ENCODE data around the gene MTRR.

The MTRR gene

DNA sequence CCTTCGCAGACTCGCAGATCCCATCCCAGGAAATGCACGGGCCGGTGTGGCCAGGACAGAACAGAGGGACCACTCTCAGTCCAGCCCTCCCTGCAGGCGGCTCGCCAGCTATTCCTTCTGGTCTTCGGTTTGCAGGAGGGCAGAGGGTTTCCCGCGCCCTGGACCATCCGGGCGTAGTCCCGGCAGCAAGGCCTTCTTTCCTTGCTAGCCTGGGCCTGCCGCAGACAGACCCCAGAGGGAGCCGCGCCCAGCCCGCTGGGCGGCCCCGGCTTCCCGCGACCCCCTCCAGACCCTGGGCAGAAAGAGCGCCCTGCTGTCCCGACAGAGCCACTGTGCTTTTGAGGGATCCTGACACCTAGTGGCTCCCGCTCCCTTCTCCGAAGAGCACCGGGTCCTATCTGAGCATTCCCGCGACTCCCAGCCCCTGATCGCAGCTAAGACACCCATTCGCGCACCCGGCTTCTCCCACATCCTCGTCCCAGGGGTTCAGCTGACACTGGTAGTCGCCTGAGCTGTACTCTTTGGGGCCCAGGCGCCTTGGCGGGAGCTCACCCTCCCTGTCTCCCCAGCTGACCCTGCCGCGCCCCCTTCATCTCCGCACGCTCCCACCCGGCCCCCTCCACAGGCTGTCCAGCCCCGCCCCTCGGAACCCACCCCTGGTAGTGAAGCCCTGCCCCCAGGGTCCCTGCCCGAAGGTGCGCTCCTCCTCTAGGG is 19.1 kb upstream of the MTRR start:
- Mint-ChIP-seq H3K4me3 (peak overlapping the region; percentile 72 to 73), H3K9me3 (no peaks in the 10 kb centered on the region), H3K27ac (peak overlapping the region in 1 of 2 donors; percentile 32), H3K36me3 (ENCODE audit: insufficient read depth) (no peaks in the 10 kb centered on the region), H3K27me3 (peaks cover 5 to 34% of the 10 kb centered on the region in 2 donors), H3K4me1 (ENCODE audit: low read depth in 2 of 2) (peaks cover 9 to 15% of the 10 kb centered on the region in 2 donors)
- peak; percentile 45 for ATAC-seq (replicated peaks)
- no peak for DNase-seq

- no peak for DNase-seq
- Mint-ChIP-seq H3K27me3 (peaks cover 5 to 26% of the 10 kb centered on the region in 2 donors), H3K9me3 (no peaks in the 10 kb centered on the region), H3K4me3 (peak within 1 kb of the TSS; percentile 80 to 85), H3K4me1 (ENCODE audit: low read depth in 2 of 2) (peaks cover 9 to 15% of the 10 kb centered on the region in 2 donors), H3K27ac (peak within 1 kb of the TSS; percentile 49 to 75), H3K36me3 (ENCODE audit: insufficient read depth) (no peaks in the 10 kb centered on the region)
- ATAC-seq (replicated peaks) = peak; percentile 52
Measured at GRCh38 chr5:7850395-7851239, 18.3 kb upstream of the MTRR start, which contains the start of gene CFAP90. Gene CFAP90 (minus strand): TSS chr5:7851133. CDS start chr5:7851021, 112 bp downstream.

- Mint-ChIP-seq H3K27ac (peak overlapping the region; percentile 49 to 75), H3K27me3 (peaks cover 5 to 25% of the 10 kb centered on the region in 2 donors), H3K36me3 (ENCODE audit: insufficient read depth) (no peaks in the 10 kb centered on the region), H3K4me1 (ENCODE audit: low read depth in 2 of 2) (peaks cover 9 to 15% of the 10 kb centered on the region in 2 donors), H3K4me3 (peak overlapping the region; percentile 80 to 85), H3K9me3 (no peaks in the 10 kb centered on the region)
- ATAC-seq (replicated peaks) = no peak
- no peak for DNase-seq
Measured at GRCh38 chr5:7851240-7851592, 17.7 kb upstream of the MTRR start.

DNA sequence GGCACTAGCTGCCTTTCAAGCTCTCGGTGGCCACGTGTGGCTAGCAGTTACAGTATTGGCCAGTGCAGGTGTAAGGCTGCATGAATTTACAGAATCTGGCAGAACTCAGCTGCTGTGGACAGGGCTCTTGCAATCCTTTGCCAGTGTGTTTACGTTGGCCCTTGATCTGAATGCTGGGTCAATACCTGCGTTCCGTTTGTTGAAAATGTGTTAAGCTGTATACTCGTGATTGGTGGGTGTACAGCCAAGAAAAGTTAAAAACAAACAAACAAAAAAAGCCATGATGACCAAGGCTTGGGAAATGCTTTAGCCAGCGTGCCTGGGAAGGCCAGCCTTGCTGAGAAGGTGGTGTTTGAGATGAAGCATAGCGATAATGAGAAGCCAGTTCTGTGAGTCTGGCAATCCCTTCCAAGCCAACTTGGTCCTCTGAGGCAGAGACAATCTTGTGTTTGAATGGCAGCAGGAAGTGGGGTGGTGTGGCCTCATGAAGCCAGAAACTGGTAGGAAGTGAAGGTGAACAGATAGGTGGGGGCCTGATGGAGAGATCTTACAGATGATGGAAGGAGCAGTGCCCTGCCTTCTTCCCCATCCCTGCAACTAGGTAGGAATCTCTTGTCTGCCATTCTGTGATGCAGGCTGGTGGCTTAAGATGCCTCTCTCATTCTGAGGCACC is 17.2 kb upstream of the MTRR start:
- Mint-ChIP-seq H3K4me1 (ENCODE audit: low read depth in 2 of 2) (peaks cover 9 to 15% of the 10 kb centered on the region in 2 donors), H3K36me3 (ENCODE audit: insufficient read depth) (no peaks in the 10 kb centered on the region), H3K27ac (peak overlapping the region in 1 of 2 donors; percentile 75), H3K27me3 (peaks cover 5 to 25% of the 10 kb centered on the region in 2 donors), H3K4me3 (peak overlapping the region; percentile 80 to 85), H3K9me3 (no peaks in the 10 kb centered on the region)
- DNase-seq (no peak), ATAC-seq (replicated peaks) (no peak)

DNA sequence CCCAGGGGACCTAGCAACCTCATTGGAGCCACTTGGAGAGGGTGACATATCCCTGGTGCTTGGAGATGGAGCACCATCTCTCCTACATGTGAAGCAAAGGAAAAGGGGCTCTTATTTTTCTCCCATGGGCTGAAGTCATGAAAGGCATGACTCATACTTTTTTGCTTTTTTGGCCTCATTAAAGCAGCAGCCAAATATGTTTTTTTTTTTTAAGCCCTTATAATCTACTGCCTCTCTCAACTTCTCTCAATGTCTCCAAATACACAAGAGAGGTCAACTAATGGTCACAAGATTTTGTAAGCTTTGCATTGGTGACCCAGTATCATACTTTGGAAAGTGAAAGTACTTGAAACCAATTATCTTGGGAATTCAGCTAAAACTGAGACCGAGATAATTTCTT is 16.4 kb upstream of the MTRR start:
- Mint-ChIP-seq H3K36me3 (ENCODE audit: insufficient read depth) (peaks cover under 1% of the 10 kb centered on the region), H3K27me3 (peaks cover 5 to 25% of the 10 kb centered on the region in 2 donors)

GRCh38 chr5:7852988-7853387 is 16.0 kb upstream of the MTRR start:
- H3K9me3 Mint-ChIP-seq = no peaks in the 10 kb centered on the region
- H3K27ac Mint-ChIP-seq = no peak overlapping the region
- DNase-seq (no peak), ATAC-seq (replicated peaks) (no peak)
- no peak overlapping the region for H3K4me3 Mint-ChIP-seq
- peaks cover 5 to 25% of the 10 kb centered on the region in 2 donors for H3K27me3 Mint-ChIP-seq
- peaks cover 9 to 15% of the 10 kb centered on the region in 2 donors for H3K4me1 Mint-ChIP-seq (ENCODE audit: low read depth in 2 of 2)
- H3K36me3 Mint-ChIP-seq (ENCODE audit: insufficient read depth) = peaks cover 3% of the 10 kb centered on the region

More for the DNA sequence above, 16.4 kb upstream of the MTRR start:
- H3K4me1 Mint-ChIP-seq (ENCODE audit: low read depth in 2 of 2) = peaks cover 9 to 15% of the 10 kb centered on the region in 2 donors
- ATAC-seq (replicated peaks) (no peak), DNase-seq (no peak)
- H3K4me3 Mint-ChIP-seq = peak overlapping the region in 1 of 2 donors; percentile 85
- no peaks in the 10 kb centered on the region for H3K9me3 Mint-ChIP-seq
- no peak overlapping the region for H3K27ac Mint-ChIP-seq

DNA sequence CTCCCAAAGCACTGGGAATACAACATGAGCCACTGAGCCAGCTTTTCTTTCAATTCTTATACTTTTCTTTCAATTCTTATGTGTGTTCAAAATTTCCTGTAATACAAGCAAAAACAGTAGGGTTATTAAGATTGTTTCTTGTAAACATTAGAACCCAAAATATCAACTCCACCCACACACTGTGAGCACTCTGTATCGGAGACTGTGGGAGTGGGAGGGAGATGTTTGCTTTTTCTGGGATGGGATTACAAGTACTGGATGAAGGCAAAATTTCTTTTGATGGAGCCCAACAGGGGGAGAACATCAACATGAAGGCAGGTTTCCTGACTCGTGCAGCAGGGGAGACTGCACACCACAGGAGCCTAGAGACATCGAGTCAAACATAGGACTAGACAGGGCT is 13.3 kb upstream of the MTRR start:
- peaks cover 0 to 9% of the 10 kb centered on the region in 2 donors for H3K27me3 Mint-ChIP-seq
- no peak overlapping the region for H3K4me3 Mint-ChIP-seq
- peaks cover 6 to 13% of the 10 kb centered on the region in 2 donors for H3K4me1 Mint-ChIP-seq (ENCODE audit: low read depth in 2 of 2)
- no peaks in the 10 kb centered on the region for H3K9me3 Mint-ChIP-seq
- no peak for DNase-seq
- no peak overlapping the region for H3K27ac Mint-ChIP-seq
- H3K36me3 Mint-ChIP-seq (ENCODE audit: insufficient read depth) = peaks cover 24% of the 10 kb centered on the region
- no peak for ATAC-seq (replicated peaks)

DNA sequence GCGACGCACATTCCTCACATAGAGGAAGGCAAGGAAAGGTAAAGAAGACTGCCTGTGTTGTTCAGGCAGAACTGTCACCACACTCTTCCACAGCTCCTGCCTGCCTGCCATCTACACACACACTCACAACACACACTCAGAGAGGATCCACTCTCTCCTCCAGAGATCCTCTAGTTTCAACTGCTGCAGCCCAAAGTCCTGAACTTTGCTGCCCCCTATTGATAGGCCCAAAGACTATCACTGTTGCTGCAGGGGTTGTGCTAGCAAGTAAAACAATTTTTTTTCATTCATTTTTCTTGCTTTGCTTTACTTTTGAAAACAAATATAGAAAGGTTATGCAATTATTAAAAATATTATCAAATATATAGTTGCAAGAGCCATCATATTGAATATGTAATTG is 12.1 kb upstream of the MTRR start:
- H3K4me3 Mint-ChIP-seq = no peak overlapping the region
- no peak for DNase-seq
- peak; percentile 39 for ATAC-seq (replicated peaks)
- H3K27ac Mint-ChIP-seq = no peak overlapping the region
- H3K9me3 Mint-ChIP-seq = no peaks in the 10 kb centered on the region
- H3K4me1 Mint-ChIP-seq (ENCODE audit: low read depth in 2 of 2) = peaks cover under 1 to 6% of the 10 kb centered on the region in 2 donors
- H3K27me3 Mint-ChIP-seq = no peaks in the 10 kb centered on the region
- peaks cover 33% of the 10 kb centered on the region for H3K36me3 Mint-ChIP-seq (ENCODE audit: insufficient read depth)

DNA sequence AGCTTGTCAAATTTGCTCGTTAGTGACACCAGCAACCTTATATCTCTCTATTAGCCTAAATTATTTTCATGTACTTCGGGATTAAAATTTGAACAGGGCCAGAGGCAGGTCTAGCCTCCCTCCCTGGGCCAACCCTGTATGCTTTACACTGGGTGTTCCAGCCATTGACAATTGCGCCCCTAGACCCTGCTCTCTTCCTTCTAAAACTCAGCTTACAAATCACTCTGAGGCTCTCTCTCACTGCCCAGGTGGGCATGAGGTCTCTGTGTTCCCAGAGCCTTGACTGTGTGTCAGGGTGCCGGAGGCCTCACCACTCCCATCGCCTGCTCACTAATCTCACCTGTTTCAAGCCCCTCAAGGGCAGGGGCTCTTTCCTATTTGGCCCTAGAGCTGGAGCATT is 11.6 kb upstream of the MTRR start:
- no peaks in the 10 kb centered on the region for H3K9me3 Mint-ChIP-seq
- H3K27ac Mint-ChIP-seq = no peak overlapping the region
- no peaks in the 10 kb centered on the region for H3K27me3 Mint-ChIP-seq
- peaks cover 0 to 3% of the 10 kb centered on the region in 2 donors for H3K4me1 Mint-ChIP-seq (ENCODE audit: low read depth in 2 of 2)
- no peak overlapping the region for H3K4me3 Mint-ChIP-seq
- DNase-seq (no peak), ATAC-seq (replicated peaks) (no peak)
- H3K36me3 Mint-ChIP-seq (ENCODE audit: insufficient read depth) = peaks cover 35% of the 10 kb centered on the region

GRCh38 chr5:7857926-7858632 is 10.9 kb upstream of the MTRR start:
- Mint-ChIP-seq H3K4me1 (ENCODE audit: low read depth in 2 of 2) (no peaks in the 10 kb centered on the region), H3K27ac (peak overlapping the region in 1 of 2 donors; percentile 30), H3K27me3 (no peaks in the 10 kb centered on the region), H3K36me3 (ENCODE audit: insufficient read depth) (peaks cover 41% of the 10 kb centered on the region), H3K9me3 (no peaks in the 10 kb centered on the region), H3K4me3 (no peak overlapping the region)
- DNase-seq = no peak
- no peak for ATAC-seq (replicated peaks)

DNA sequence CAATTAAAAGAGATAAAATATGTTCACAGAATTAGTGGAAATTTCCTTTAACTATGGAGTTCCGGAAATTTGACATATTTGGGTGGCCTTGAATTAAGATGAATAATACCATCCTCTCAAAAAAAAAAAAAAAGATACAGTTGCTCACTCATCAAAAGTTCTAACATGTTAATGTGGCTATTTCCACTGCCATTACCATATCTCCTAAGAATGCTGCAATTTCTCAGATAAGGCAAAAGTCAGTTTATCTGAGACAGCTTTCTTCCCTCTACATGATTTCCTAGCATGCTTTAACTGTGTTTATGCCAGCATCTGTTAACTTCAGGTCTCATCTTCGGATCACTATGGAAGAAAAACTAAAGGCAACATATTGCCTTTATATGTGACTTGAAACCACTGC is 2.8 kb upstream of the MTRR start:
- H3K36me3 Mint-ChIP-seq (ENCODE audit: insufficient read depth) = peaks cover 36% of the 10 kb centered on the region
- no peak for ATAC-seq (replicated peaks)
- H3K4me1 Mint-ChIP-seq (ENCODE audit: low read depth in 2 of 2) = peaks cover 29 to 44% of the 10 kb centered on the region in 2 donors
- no peak overlapping the region for H3K27ac Mint-ChIP-seq
- H3K4me3 Mint-ChIP-seq = no peak overlapping the region
- no peaks in the 10 kb centered on the region for H3K9me3 Mint-ChIP-seq
- no peaks in the 10 kb centered on the region for H3K27me3 Mint-ChIP-seq
- no peak for DNase-seq

DNA sequence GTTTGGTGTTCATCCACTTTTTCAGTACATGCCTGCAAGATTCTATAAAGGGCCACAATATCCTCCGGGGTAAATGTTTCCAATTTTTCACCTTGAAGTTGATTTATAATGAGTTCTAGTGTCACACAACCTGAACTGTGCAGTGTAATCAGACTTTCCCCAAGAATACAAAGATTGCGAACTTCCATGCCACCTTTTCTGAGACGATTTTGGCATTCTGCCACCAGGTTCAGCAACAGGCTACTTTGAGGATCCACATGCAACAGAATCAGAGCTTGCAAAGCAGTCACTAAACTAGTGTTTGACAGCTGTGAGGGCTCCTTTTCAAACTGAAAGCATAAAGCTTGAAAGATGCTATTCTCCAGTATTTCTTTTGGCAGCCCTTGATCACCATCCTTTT is 1.7 kb upstream of the MTRR start:
- Mint-ChIP-seq H3K4me1 (ENCODE audit: low read depth in 2 of 2) (peaks cover 39 to 53% of the 10 kb centered on the region in 2 donors), H3K27me3 (no peaks in the 10 kb centered on the region), H3K36me3 (ENCODE audit: insufficient read depth) (peaks cover 34% of the 10 kb centered on the region), H3K9me3 (no peaks in the 10 kb centered on the region), H3K4me3 (peak overlapping the region in 1 of 2 donors; percentile 82), H3K27ac (peak overlapping the region in 1 of 2 donors; percentile 46)
- no peak for ATAC-seq (replicated peaks)
- DNase-seq = no peak

DNA sequence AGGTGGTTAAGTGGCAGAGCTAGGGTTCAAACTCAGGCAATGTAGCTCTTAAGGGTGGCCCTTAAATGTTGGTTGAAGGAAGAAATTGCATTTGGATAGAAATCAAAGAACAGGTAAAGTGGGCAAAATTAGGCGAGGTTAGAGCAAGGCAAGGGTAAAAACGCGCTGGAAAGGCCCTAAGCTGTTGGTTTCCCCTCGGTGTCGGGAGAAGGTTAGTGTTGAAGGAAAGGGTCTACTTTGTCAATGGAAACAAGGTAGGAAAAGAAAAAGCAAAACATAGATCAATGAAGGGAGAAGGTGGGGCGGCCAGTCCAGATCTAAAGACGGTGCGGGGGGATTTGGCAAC is 548 bp upstream of the MTRR start:
- no peaks in the 10 kb centered on the region for H3K27me3 Mint-ChIP-seq
- H3K4me1 Mint-ChIP-seq (ENCODE audit: low read depth in 2 of 2) = peaks cover 48 to 64% of the 10 kb centered on the region in 2 donors
- peak overlapping the region; percentile 68 to 92 for H3K27ac Mint-ChIP-seq
- DNase-seq (no peak), ATAC-seq (replicated peaks) (no peak)
- peak overlapping the region; percentile 82 to 96 for H3K4me3 Mint-ChIP-seq
- peaks cover 25% of the 10 kb centered on the region for H3K36me3 Mint-ChIP-seq (ENCODE audit: insufficient read depth)
- H3K9me3 Mint-ChIP-seq = no peaks in the 10 kb centered on the region

Data from effector memory CD8-positive, alpha-beta T cell (primary cell).